ENCODE data around the gene GABRB1.

DNA sequence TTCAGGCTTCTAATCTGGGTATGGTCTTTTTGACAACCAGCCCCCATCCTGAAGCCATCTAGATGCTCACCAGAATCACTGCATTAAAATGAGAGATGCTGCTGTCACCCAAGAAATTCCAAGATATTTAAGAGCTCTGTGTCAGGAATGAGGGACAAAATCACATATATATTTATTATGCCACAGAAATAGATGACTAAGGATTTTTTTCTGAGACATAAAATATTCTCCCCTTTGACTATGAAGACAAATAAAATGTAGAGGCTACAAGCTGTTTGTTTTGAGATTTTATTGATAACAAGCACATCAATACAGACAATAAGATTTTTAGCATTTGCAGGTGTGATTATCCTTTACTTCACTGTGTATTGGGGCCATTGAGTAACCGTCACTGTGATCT, 354.8 kb downstream of the GABRB1 start:
- TF ChIP-seq POLR2A (IDR thresholded peaks at IDR 0.05) (no peak), POLR2AphosphoS5 (IDR thresholded peaks at IDR 0.05) (no peak)
- TF ChIP-seq, protein P1, sequence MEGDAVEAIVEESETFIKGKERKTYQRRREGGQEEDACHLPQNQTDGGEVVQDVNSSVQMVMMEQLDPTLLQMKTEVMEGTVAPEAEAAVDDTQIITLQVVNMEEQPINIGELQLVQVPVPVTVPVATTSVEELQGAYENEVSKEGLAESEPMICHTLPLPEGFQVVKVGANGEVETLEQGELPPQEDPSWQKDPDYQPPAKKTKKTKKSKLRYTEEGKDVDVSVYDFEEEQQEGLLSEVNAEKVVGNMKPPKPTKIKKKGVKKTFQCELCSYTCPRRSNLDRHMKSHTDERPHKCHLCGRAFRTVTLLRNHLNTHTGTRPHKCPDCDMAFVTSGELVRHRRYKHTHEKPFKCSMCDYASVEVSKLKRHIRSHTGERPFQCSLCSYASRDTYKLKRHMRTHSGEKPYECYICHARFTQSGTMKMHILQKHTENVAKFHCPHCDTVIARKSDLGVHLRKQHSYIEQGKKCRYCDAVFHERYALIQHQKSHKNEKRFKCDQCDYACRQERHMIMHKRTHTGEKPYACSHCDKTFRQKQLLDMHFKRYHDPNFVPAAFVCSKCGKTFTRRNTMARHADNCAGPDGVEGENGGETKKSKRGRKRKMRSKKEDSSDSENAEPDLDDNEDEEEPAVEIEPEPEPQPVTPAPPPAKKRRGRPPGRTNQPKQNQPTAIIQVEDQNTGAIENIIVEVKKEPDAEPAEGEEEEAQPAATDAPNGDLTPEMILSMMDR (IDR thresholded peaks at IDR 0.05): no peak
